DND-41 (cell line): Measurements from ENCODE around the gene GRID2.

ENCODE experiments used
- ATAC-seq: fragments of 200-7000 bp; cut with Tn5 transposase; 3 replicates; pipeline ENCODE4 v1.9.1; 2021; ENCODE audit warnings: low read depth; ENCODE audit not compliant: insufficient read depth
- DNase-seq: peaks from one replicate; pipeline ENCODE4 v3.0.0-alpha.2; 2020
- H2AFZ ChIP-seq: 2 replicates; pipeline ENCODE4 v1.6.0; 2012; ENCODE audit warnings: low read depth, low read length
- H3K27ac ChIP-seq: 2 replicates; pipeline ENCODE4 v1.5.1; 2012; ENCODE audit warnings: low read length, inconsistent platforms
- H3K27me3 ChIP-seq: fragments of 200-600 bp; sonication (generic); 2 replicates; pipeline ENCODE4 v1.6.0; 2012; ENCODE audit warnings: low read length, mild to moderate bottlenecking, inconsistent platforms; ENCODE audit not compliant: insufficient read depth, poor library complexity
- H3K36me3 ChIP-seq: 2 replicates; pipeline ENCODE4 v1.5.1; 2012; ENCODE audit warnings: low read length, inconsistent platforms; ENCODE audit not compliant: insufficient read depth
- H3K4me1 ChIP-seq: 2 replicates; pipeline ENCODE4 v1.5.1; 2012; ENCODE audit warnings: mild to moderate bottlenecking, low read length; ENCODE audit not compliant: insufficient read depth
- H3K4me2 ChIP-seq: 2 replicates; pipeline ENCODE4 v1.6.0; 2012; ENCODE audit warnings: mild to moderate bottlenecking, moderate library complexity, low read length, inconsistent platforms; ENCODE audit not compliant: insufficient read depth
- H3K4me3 ChIP-seq, 2 experiments: fragments of 200-600 bp in 1 of 2; shearing (Covaris generic) in 1 of 2; 2 replicates each; pipeline ENCODE4 v1.5.1; 2012 to 2016; ENCODE audit warnings: inconsistent platforms in 2 of 2, low read length in 2 of 2, mild to moderate bottlenecking in 2 of 2, low read depth in 1 of 2, moderate library complexity in 1 of 2
- H3K79me2 ChIP-seq: 2 replicates; pipeline ENCODE4 v1.6.0; 2012; ENCODE audit warnings: low read length, inconsistent platforms; ENCODE audit not compliant: insufficient read depth
- H3K9ac ChIP-seq: 2 replicates; pipeline ENCODE4 v1.6.0; 2012; ENCODE audit warnings: low read depth, mild to moderate bottlenecking, inconsistent platforms, low read length, moderate library complexity
- H3K9me3 ChIP-seq: 2 replicates; pipeline ENCODE4 v1.5.1; 2012; ENCODE audit warnings: low read length, moderate library complexity, mild to moderate bottlenecking, inconsistent platforms; ENCODE audit not compliant: insufficient read depth, severe bottlenecking
- H4K20me1 ChIP-seq: 2 replicates; pipeline ENCODE4 v1.6.0; 2012; ENCODE audit warnings: low read length; ENCODE audit not compliant: insufficient read depth
- CTCF ChIP-seq: IDR thresholded peaks from 2 replicates; pipeline ENCODE4 v1.5.1; 2012; ENCODE audit warnings: borderline replicate concordance, low read length, moderate library complexity, mild to moderate bottlenecking; ENCODE audit not compliant: poor library complexity, severe bottlenecking; ENCODE audit errors: extremely low read depth
- EZH2 ChIP-seq: IDR thresholded peaks from 3 replicates; pipeline ENCODE4 v1.6.1; 2012; ENCODE audit warnings: borderline replicate concordance, low read depth, mild to moderate bottlenecking, moderate library complexity, low read length, inconsistent platforms; ENCODE audit not compliant: severe bottlenecking

The GRID2 gene

GRCh38 chr4:93084599-93085305, 781.0 kb downstream of the GRID2 start:
- H3K9me3 ChIP-seq, result no peaks in the 10 kb centered on the region

GRCh38 chr4:93086356-93086755, 782.6 kb downstream of the GRID2 start:
- H4K20me1 ChIP-seq, result no peaks in the 10 kb centered on the region
- no peak for DNase-seq
- TF ChIP-seq EZH2, result no peak
- no peak for TF ChIP-seq CTCF
- no peak overlapping the region for H3K4me3 ChIP-seq
- H3K4me2 ChIP-seq, result no peak overlapping the region
- no peak overlapping the region for H3K9ac ChIP-seq
- no peak overlapping the region for H3K27ac ChIP-seq
- no peaks in the 10 kb centered on the region for H3K27me3 ChIP-seq
- no peak overlapping the region for H2AFZ ChIP-seq
- H3K9me3 ChIP-seq, result no peaks in the 10 kb centered on the region
- no peaks in the 10 kb centered on the region for H3K79me2 ChIP-seq
- H3K4me1 ChIP-seq, result no peaks in the 10 kb centered on the region
- ATAC-seq, result no peak
- H3K36me3 ChIP-seq, result no peaks in the 10 kb centered on the region

More at GRCh38 chr4:93084599-93085305, 781.0 kb downstream of the GRID2 start:
- ATAC-seq (no peak), DNase-seq (no peak)
- H3K9ac ChIP-seq, result no peak overlapping the region
- H4K20me1 ChIP-seq, result no peaks in the 10 kb centered on the region
- no peak overlapping the region for H2AFZ ChIP-seq
- H3K36me3 ChIP-seq, result no peaks in the 10 kb centered on the region
- no peak overlapping the region for H3K4me3 ChIP-seq
- no peak overlapping the region for H3K27ac ChIP-seq
- H3K4me2 ChIP-seq, result no peak overlapping the region
- TF ChIP-seq CTCF (no peak), EZH2 (no peak)
- H3K27me3 ChIP-seq, result no peaks in the 10 kb centered on the region
- H3K79me2 ChIP-seq, result no peaks in the 10 kb centered on the region
- no peaks in the 10 kb centered on the region for H3K4me1 ChIP-seq

GRCh38 chr4:93092765-93093164, 789.0 kb downstream of the GRID2 start:
- TF ChIP-seq EZH2 (no peak), CTCF (no peak)
- Histone ChIP-seq H3K9ac (no peak overlapping the region), H2AFZ (no peak overlapping the region; the same call in 1 of the 2 replicates)

More at GRCh38 chr4:93092765-93093164, 789.0 kb downstream of the GRID2 start:
- H3K4me2 ChIP-seq, result no peak overlapping the region
- H4K20me1 ChIP-seq, result no peaks in the 10 kb centered on the region
- no peaks in the 10 kb centered on the region for H3K36me3 ChIP-seq
- no peak for ATAC-seq
- no peaks in the 10 kb centered on the region for H3K27me3 ChIP-seq
- no peaks in the 10 kb centered on the region for H3K79me2 ChIP-seq
- DNase-seq, result no peak
- H3K27ac ChIP-seq, result no peak overlapping the region
- peaks cover 6% of the 10 kb centered on the region for H3K9me3 ChIP-seq
- H3K4me3 ChIP-seq, result no peak overlapping the region
- H3K4me1 ChIP-seq, result no peaks in the 10 kb centered on the region
